ENCODE measurements around the gene GLYATL1B. TPM values are rescaled to one million over a fixed set of nuclear protein-coding genes. Genes with fewer than 3 reads are reported as not detected.

The GLYATL1B gene
- total RNA-seq, 1 experiment from 2014 or later, result not detected

GRCh38 chr11:59115553-59115952 lies 29.4 kb downstream of the GLYATL1B start:
- Histone ChIP-seq H3K9ac (ENCODE audit: low read length) (no peak overlapping the region), H3K36me3 (ENCODE audit: control insufficient read depth in 1 of 2, insufficient read depth in 2 of 2, low read length in 2 of 2) (0 out of 4 replicates have a peak, but pooled peaks cover 0 to 12% of the 10 kb centered on the region in 2 experiments), H3K79me2 (ENCODE audit: insufficient read depth, low read length) (no peaks in the 10 kb centered on the region), H3K27ac (ENCODE audit: low read depth, low read length) (no peak overlapping the region), H4K20me1 (ENCODE audit: insufficient read depth) (no peaks in the 10 kb centered on the region), H3K9me3 (ENCODE audit: control insufficient read depth in 1 of 2, insufficient read depth in 1 of 2, low read depth in 1 of 2, low read length in 2 of 2) (peaks cover 0 to 9% of the 10 kb centered on the region in 2 experiments; a peak in 3 of 4 replicates), H3K27me3 (ENCODE audit: insufficient read depth, low read length) (no peaks in the 10 kb centered on the region), H3K4me2 (ENCODE audit: low read length) (no peak overlapping the region), H2AFZ (ENCODE audit: low read depth, low read length, poor library complexity, severe bottlenecking) (no peak overlapping the region), H3K4me1 (ENCODE audit: control insufficient read depth in 1 of 2, insufficient read depth in 2 of 2, low read length in 2 of 2) (no peaks in the 10 kb centered on the region), H3K4me3 (replicated peaks in 1 of 2; ENCODE audit: low read depth in 1 of 2, low read length in 2 of 2) (no peak overlapping the region), H3K9me2 (ENCODE audit: insufficient read depth) (no peaks in the 10 kb centered on the region)
- DNase-seq (ENCODE audit: low read depth, low spot score) (no peak), ATAC-seq (no peak)
- no TSS peak for BruUV-seq (replicated peaks)
- CTCF ChIA-PET, result no interaction called here
- TF ChIP-seq ZBTB33 (IDR thresholded peaks at IDR 0.05; ENCODE audit: extremely low read depth, insufficient replicate concordance, low read length), result no peak
- TF ChIP-seq CBX3 (IDR thresholded peaks at IDR 0.05; ENCODE audit: low read depth), result no peak
- no peak for TF ChIP-seq EGR1 (IDR thresholded peaks at IDR 0.05; ENCODE audit: low read depth)
- TF ChIP-seq TCF7L2 (IDR thresholded peaks at IDR 0.05; ENCODE audit: borderline replicate concordance, extremely low read depth, insufficient read depth, insufficient read length), result no peak
- no peak for TF ChIP-seq EZH2 (IDR thresholded peaks at IDR 0.05)
- no peak for TF ChIP-seq ELF1 (IDR thresholded peaks at IDR 0.05; ENCODE audit: borderline replicate concordance, low read depth)
- no peak for TF ChIP-seq JUND (IDR thresholded peaks at IDR 0.05)
- TF ChIP-seq POLR2AphosphoS5 (IDR thresholded peaks at IDR 0.05; ENCODE audit: low read depth, low read length), result no peak
- TF ChIP-seq SP1 (IDR thresholded peaks at IDR 0.05; ENCODE audit: low read depth), result no peak
- no peak for TF ChIP-seq RAD21 (IDR thresholded peaks at IDR 0.05; ENCODE audit: low read depth)
- TF ChIP-seq CEBPB (IDR thresholded peaks at IDR 0.05; ENCODE audit: low read depth), result no peak
- no peak for TF ChIP-seq ATF3 (IDR thresholded peaks at IDR 0.05)
- no peak for TF ChIP-seq ZNF274 (IDR thresholded peaks at IDR 0.05; ENCODE audit: low read depth, low read length)
- TF ChIP-seq CTCF (IDR thresholded peaks at IDR 0.05 in 2 of 3, conservative IDR thresholded peaks at IDR 0.05 in 1 of 3; ENCODE audit: borderline replicate concordance in 1 of 3, insufficient read depth in 1 of 3, low read depth in 2 of 3, low read length in 2 of 3), result no peak
- RAD21 ChIA-PET (ENCODE audit: low non-redundant PET in 1 of 2, low total read pairs in 2 of 2, uncharacterized antibody in 2 of 2, unreplicated experiment in 2 of 2), result no interaction called here
- POLR2A ChIA-PET, result no interaction called here
- intact Hi-C loops (cut with micrococcal nuclease), result no loop called here
